ENCODE results near the gene PCLO. TPM values are rescaled to one million over a fixed set of nuclear protein-coding genes. Genes with fewer than 3 reads are reported as not detected.

PCLO gene
- total RNA-seq, result 10 to 100 TPM; 10.9 to 20.8 TPM

- TF ChIP-seq POLR2A (IDR thresholded peaks at IDR 0.05) (peak; percentile 58 to 84 (median 83)), CTCF (IDR thresholded peaks at IDR 0.05) (peak in 2 of 7 experiments; percentile 2 to 5)
- no peaks in the 10 kb centered on the region for H3K27me3 ChIP-seq
- peak within 1 kb of the TSS; percentile 45 to 93 (median 84) for H3K27ac ChIP-seq
- DNase-seq, result peak; percentile 92 to 95 (median 94)
- H3K4me3 ChIP-seq, result peak within 1 kb of the TSS; percentile 52 to 92
- no peaks in the 10 kb centered on the region for H3K36me3 ChIP-seq (replicated peaks in 1 of 2; ENCODE audit: insufficient read depth in 1 of 2, low read depth in 2 of 2)
- H3K9me3 ChIP-seq, result no peaks in the 10 kb centered on the region
- ATAC-seq, result peak; percentile 99
- intact Hi-C loops (cut with DNase I), result no loop called here
- 0% methylated on average over 36 to 43 of the region's 77 CpGs for WGBS, 2 donors
- peaks cover 8% of the 10 kb centered on the region for H3K4me1 ChIP-seq
These were observed at the start of gene PCLO for GRCh38 chr7:83162402-83163256. TSS of gene PCLO (minus strand) at chr7:83162884. CDS start at chr7:83162592, 292 bp downstream.

- no peaks in the 10 kb centered on the region for H3K36me3 ChIP-seq (replicated peaks in 1 of 2; ENCODE audit: insufficient read depth in 1 of 2, low read depth in 2 of 2)
- DNase-seq, result no peak
- 58 to 84% methylated on average over 1 of the region's 1 CpG for WGBS, 2 donors
- H3K27ac ChIP-seq, result no peak overlapping the region
- no peak overlapping the region for H3K4me3 ChIP-seq
- H3K9me3 ChIP-seq, result no peaks in the 10 kb centered on the region
- no peak for ATAC-seq
- no peaks in the 10 kb centered on the region for H3K4me1 ChIP-seq
- H3K27me3 ChIP-seq, result no peaks in the 10 kb centered on the region
- TF ChIP-seq CTCF (IDR thresholded peaks at IDR 0.05) (no peak), POLR2A (IDR thresholded peaks at IDR 0.05) (no peak)
- intact Hi-C loops (cut with DNase I), result no loop called here
These were observed 49.0 kb upstream of the PCLO start for GRCh38 chr7:83211685-83212084.

- Histone ChIP-seq H3K4me1 (no peaks in the 10 kb centered on the region), H3K9me3 (no peaks in the 10 kb centered on the region), H3K4me3 (no peak overlapping the region), H3K27ac (no peak overlapping the region), H3K36me3 (replicated peaks in 1 of 2; ENCODE audit: insufficient read depth in 1 of 2, low read depth in 2 of 2) (no peaks in the 10 kb centered on the region), H3K27me3 (no peaks in the 10 kb centered on the region)
- no peak for ATAC-seq
- intact Hi-C loops (cut with DNase I), result no loop called here
- TF ChIP-seq POLR2A (IDR thresholded peaks at IDR 0.05), result no peak
- no peak for TF ChIP-seq CTCF (IDR thresholded peaks at IDR 0.05)
- DNase-seq, result no peak
- 66 to 76% methylated on average over 3 of the region's 3 CpGs for WGBS, 2 donors
These were observed 47.8 kb upstream of the PCLO start for GRCh38 chr7:83210479-83210878.

GRCh38 chr7:83204715-83205114 is 42.0 kb upstream of the PCLO start:
- no peak for DNase-seq
- H3K36me3 ChIP-seq (replicated peaks in 1 of 2; ENCODE audit: insufficient read depth in 1 of 2, low read depth in 2 of 2), result no peaks in the 10 kb centered on the region
- TF ChIP-seq POLR2A (IDR thresholded peaks at IDR 0.05), result no peak
- TF ChIP-seq CTCF (IDR thresholded peaks at IDR 0.05), result no peak
- H3K27me3 ChIP-seq, result no peaks in the 10 kb centered on the region
- 85 to 87% methylated on average over 2 of the region's 2 CpGs for WGBS, 2 donors
- no peak overlapping the region for H3K4me3 ChIP-seq
- no peak for ATAC-seq
- intact Hi-C loops (cut with DNase I), result no loop called here
- no peak overlapping the region for H3K27ac ChIP-seq
- H3K4me1 ChIP-seq, result no peaks in the 10 kb centered on the region
- H3K9me3 ChIP-seq, result no peaks in the 10 kb centered on the region

- WGBS, 2 donors, result 83 to 84% methylated on average over 1 of the region's 1 CpG
- no peaks in the 10 kb centered on the region for H3K36me3 ChIP-seq (replicated peaks in 1 of 2; ENCODE audit: insufficient read depth in 1 of 2, low read depth in 2 of 2)
- no peak overlapping the region for H3K4me3 ChIP-seq
- ATAC-seq (no peak), DNase-seq (no peak)
- intact Hi-C loops (cut with DNase I), result no loop called here
- H3K27me3 ChIP-seq, result no peaks in the 10 kb centered on the region
- no peak overlapping the region for H3K27ac ChIP-seq
- no peaks in the 10 kb centered on the region for H3K4me1 ChIP-seq
- no peaks in the 10 kb centered on the region for H3K9me3 ChIP-seq
- TF ChIP-seq POLR2A (IDR thresholded peaks at IDR 0.05) (no peak), CTCF (IDR thresholded peaks at IDR 0.05) (no peak)
These were observed 38.7 kb upstream of the PCLO start for GRCh38 chr7:83201355-83201754.

Data from body of pancreas (tissue), 4 donors.